AG09309 (cell line): ENCODE data around the gene TPK1.

Source experiments
- DNase-seq: peaks from one replicate; pipeline ENCODE4 v3.0.0-alpha.2; 2010; ENCODE audit warnings: low read depth
- H3K4me3 ChIP-seq: 2 replicates; pipeline ENCODE4 v1.5.1; 2011; ENCODE audit warnings: mild to moderate bottlenecking, low read depth, low read length, moderate library complexity; ENCODE audit not compliant: control insufficient read depth
- TF ChIP-seq, protein P1 (sequence below): IDR thresholded peaks from 2 replicates; pipeline ENCODE4 v1.5.1; 2011; ENCODE audit warnings: mild to moderate bottlenecking, low read depth, low read length, inconsistent platforms; ENCODE audit not compliant: insufficient read depth, control insufficient read depth; ENCODE audit errors: missing control alignments

Gene TPK1

DNA sequence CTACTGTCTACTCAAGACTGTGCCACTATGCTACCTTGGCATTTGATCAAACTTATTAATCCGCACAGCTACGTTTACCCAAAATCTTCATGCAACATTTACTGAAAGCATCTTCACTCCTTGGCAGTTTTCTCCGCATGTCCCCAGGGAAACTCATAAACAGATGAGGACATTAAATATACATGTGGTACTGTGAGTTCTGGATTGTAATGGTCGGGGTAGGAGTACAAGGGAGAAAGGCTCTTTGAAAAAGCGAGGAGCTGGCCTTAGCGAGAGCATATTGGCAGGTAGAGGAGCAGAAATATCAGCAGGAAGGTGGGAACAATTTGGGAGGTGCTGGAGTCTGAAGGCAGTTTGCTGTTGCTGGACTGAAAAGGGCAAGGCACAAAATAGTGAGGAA, 325.2 kb downstream of the TPK1 start:
- DNase-seq = no peak
- no peak overlapping the region for H3K4me3 ChIP-seq
- TF ChIP-seq, protein P1, sequence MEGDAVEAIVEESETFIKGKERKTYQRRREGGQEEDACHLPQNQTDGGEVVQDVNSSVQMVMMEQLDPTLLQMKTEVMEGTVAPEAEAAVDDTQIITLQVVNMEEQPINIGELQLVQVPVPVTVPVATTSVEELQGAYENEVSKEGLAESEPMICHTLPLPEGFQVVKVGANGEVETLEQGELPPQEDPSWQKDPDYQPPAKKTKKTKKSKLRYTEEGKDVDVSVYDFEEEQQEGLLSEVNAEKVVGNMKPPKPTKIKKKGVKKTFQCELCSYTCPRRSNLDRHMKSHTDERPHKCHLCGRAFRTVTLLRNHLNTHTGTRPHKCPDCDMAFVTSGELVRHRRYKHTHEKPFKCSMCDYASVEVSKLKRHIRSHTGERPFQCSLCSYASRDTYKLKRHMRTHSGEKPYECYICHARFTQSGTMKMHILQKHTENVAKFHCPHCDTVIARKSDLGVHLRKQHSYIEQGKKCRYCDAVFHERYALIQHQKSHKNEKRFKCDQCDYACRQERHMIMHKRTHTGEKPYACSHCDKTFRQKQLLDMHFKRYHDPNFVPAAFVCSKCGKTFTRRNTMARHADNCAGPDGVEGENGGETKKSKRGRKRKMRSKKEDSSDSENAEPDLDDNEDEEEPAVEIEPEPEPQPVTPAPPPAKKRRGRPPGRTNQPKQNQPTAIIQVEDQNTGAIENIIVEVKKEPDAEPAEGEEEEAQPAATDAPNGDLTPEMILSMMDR = no peak

DNA sequence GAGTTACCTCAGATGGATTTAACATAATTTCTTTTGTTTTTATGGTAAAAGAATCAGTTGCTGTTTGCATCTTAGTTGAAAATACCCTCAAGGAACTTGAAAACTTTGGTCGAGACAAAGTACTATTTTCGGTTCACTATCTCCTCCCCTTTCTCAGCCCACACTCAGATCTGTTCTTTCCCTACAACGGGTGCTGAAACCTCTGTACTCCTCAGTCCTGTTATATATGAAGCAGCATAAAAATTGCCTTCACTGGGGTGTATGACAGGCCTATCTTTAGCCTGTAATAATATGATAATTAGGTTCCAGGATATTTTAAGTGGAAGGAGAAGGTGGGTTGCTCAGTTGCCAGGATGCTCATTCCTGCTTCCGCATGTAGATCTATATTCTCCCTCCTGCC, 327.2 kb downstream of the TPK1 start:
- no peak overlapping the region for H3K4me3 ChIP-seq
- TF ChIP-seq, protein P1 = no peak
- DNase-seq = no peak

DNA sequence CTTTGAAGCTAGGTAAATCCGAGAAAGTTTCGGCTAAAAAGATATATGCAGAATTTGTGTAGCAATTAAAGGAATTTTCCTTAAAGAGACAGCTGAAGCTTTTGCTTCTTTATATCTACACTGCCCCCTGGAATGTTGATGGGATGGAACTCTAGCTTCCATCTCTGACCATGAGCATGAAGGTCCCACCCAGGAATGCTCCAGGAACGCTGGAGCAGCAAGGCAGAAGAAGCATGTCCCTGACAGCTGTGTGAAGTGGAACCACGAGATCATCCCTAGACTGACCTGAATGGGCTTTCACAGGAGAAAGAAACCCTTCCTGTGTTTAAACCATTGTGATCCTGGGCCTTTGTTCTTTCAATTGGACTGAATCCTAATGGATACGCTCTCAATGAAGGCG, 332.6 kb downstream of the TPK1 start:
- no peak overlapping the region for H3K4me3 ChIP-seq
- TF ChIP-seq, protein P1 = no peak
- no peak for DNase-seq

DNA sequence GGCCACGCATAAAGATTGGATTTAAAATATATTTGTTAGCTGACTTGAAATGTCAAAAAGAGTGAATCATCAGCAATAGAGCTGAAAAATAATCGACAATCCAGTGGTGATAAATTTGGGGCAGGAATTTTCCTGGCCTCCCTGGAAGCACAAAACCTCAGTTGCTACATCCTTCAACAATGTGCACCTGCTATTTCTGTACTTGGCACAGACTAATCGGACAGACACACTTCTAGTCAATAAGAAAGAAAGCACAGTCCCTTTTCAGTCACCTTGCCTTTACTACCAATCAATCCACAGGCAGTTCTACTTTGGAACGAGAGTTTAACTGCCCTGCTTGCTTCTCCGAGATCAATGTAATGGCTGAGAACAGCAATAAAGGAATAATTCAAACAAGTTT, 335.6 kb downstream of the TPK1 start:
- H3K4me3 ChIP-seq = no peak overlapping the region
- no peak for DNase-seq
- TF ChIP-seq, protein P1 = no peak

DNA sequence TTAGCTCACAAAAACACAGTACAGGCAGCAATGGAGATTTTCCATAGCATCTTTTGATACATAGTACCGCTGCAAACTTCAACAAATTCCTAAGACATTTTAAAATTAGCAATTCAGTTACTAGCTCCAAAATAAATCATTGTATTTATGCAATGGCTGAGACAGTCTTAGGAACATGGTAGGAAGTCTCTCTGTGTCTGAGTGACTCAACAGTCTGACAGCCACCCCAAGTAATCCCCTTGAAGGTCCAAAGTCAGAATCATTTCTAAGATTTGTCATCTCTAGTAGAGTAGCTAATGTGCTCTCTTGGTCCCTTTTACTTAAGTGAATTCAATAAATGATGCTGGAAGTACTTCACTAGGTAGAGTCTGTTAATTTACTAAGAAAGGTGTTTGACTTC, 338.6 kb downstream of the TPK1 start:
- TF ChIP-seq, protein P1 = no peak

DNA sequence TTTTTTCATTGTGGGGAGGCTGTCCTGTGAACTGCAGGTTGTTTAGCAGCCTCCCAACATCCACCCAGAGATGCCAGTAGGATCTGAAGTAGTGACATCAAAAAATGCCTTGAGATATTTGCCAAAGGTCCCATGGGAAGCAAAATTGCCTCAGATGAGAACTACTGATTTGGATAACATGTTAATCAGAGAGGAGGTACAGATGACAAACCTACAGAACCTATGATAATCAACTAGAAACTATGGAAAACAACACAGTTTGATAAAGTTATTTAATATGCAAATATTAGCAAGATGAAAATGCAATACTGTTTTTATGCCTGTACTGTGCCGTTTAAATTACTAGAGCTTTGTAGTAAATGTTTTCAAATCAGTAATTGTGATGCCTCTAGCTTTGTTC, 341.5 kb downstream of the TPK1 start:
- no peak overlapping the region for H3K4me3 ChIP-seq
- TF ChIP-seq, protein P1 = no peak
- DNase-seq = no peak

More for the DNA sequence above, 338.6 kb downstream of the TPK1 start:
- no peak for DNase-seq
- H3K4me3 ChIP-seq = no peak overlapping the region

DNA sequence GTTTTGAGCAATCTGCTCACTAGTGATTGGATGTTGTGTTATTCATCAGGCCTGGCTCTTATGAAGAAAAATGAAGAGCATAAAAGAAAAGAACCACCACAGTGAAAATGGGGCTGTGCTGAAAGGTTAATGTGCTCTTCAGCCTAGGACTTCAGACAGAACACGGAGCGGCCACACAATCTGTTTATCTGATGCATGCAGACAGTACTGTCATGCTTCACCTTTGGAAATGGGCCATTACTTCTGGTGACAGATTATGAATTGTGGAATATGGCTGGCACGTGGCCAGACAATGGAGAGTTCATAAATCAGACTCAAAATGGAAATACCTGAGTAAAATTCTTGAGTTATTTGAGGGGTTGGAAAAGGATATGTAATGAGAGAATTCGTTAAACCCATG, 346.3 kb downstream of the TPK1 start:
- TF ChIP-seq, protein P1 = no peak
- no peak for DNase-seq
- H3K4me3 ChIP-seq = no peak overlapping the region
